NCI-H1092 (cell line): ENCODE measurements around the gene FAM193A.
"Not testable (repeated sequence)": the region's sequence is repeated elsewhere in the genome, so short reads cannot be mapped to it uniquely, and the experiment has no call there.

Experiments used
- DNase-seq: peaks from one replicate; lab custom pipeline; 2025; lab: John Stamatoyannopoulos, UW

FAM193A gene

GRCh38 chr4:2574009-2574408 is 37.6 kb downstream of the FAM193A start:
- DNase-seq = no peak

GRCh38 chr4:2574863-2575262 is 38.4 kb downstream of the FAM193A start:
- DNase-seq = no peak

- no peak for DNase-seq
Measured at GRCh38 chr4:2576290-2576689, 39.8 kb downstream of the FAM193A start.

GRCh38 chr4:2578106-2578505 is 41.7 kb downstream of the FAM193A start:
- no peak for DNase-seq

GRCh38 chr4:2579910-2580309 is 43.5 kb downstream of the FAM193A start:
- no peak for DNase-seq

GRCh38 chr4:2583092-2583491 is 46.6 kb downstream of the FAM193A start:
- no peak for DNase-seq

- DNase-seq = no peak
Measured at GRCh38 chr4:2583517-2583916, 47.1 kb downstream of the FAM193A start.

GRCh38 chr4:2586502-2586901 is 50.1 kb downstream of the FAM193A start:
- no peak for DNase-seq

- DNase-seq = no peak
Measured at GRCh38 chr4:2587213-2587823, 50.9 kb downstream of the FAM193A start.

- no peak for DNase-seq
Measured at GRCh38 chr4:2588259-2588658, 51.8 kb downstream of the FAM193A start.

GRCh38 chr4:2591189-2591588 is 54.7 kb downstream of the FAM193A start:
- no peak for DNase-seq

- not testable (repeated sequence) for DNase-seq
Measured at GRCh38 chr4:2592014-2592413, 55.6 kb downstream of the FAM193A start.

- DNase-seq = no peak
Measured at GRCh38 chr4:2592572-2592971, 56.1 kb downstream of the FAM193A start.

- DNase-seq = no peak
Measured at GRCh38 chr4:2593003-2593402, 56.6 kb downstream of the FAM193A start.

- no peak for DNase-seq
Measured at GRCh38 chr4:2595436-2595835, 59.0 kb downstream of the FAM193A start.

GRCh38 chr4:2595952-2596552 is 59.6 kb downstream of the FAM193A start:
- DNase-seq = no peak

- no peak for DNase-seq
Measured at GRCh38 chr4:2596611-2597010, 60.2 kb downstream of the FAM193A start.

GRCh38 chr4:2598511-2599303 is 62.3 kb downstream of the FAM193A start:
- no peak for DNase-seq

- DNase-seq = no peak
Measured at GRCh38 chr4:2599304-2599654, 62.8 kb downstream of the FAM193A start.

- no peak for DNase-seq
Measured at GRCh38 chr4:2600878-2601277, 64.4 kb downstream of the FAM193A start.

GRCh38 chr4:2604614-2605013 is 68.2 kb downstream of the FAM193A start:
- DNase-seq = no peak

GRCh38 chr4:2606960-2607506 is 70.6 kb downstream of the FAM193A start:
- no peak for DNase-seq

- no peak for DNase-seq
Measured at GRCh38 chr4:2607822-2608221, 71.4 kb downstream of the FAM193A start.
